B cell (primary cell): Measurements from ENCODE around the gene UQCR11. TPM values are rescaled to one million over a fixed set of nuclear protein-coding genes. Genes with fewer than 3 reads are reported as not detected.
"Not testable (repeated sequence)": the region's sequence is repeated elsewhere in the genome, so short reads cannot be mapped to it uniquely, and the experiment has no call there.

Experiments used
- ATAC-seq: fragments of 200-7000 bp; cut with Tn5 transposase; one replicate; pipeline ENCODE4 v1.10.0; 2021; ENCODE audit warnings: low read depth, mild to moderate bottlenecking, moderate number of reproducible peaks, moderate library complexity
- CTCF ChIA-PET: fragments of 350-600 bp; sonication (Branson Sonifier 250); formaldehyde crosslinking; loops from one replicate; lab custom pipeline; 2021; ENCODE audit warnings: antibody characterized with exemption, inconsistent platforms; lab: Charles Lee
- POLR2A ChIA-PET: fragments of 350-600 bp; sonication (Branson Sonifier 250); formaldehyde crosslinking; loops from one replicate; lab custom pipeline; 2021; ENCODE audit warnings: antibody characterized with exemption; lab: Charles Lee
- DNase-seq: peaks from one replicate; pipeline ENCODE4 v3.0.0; 2013
- H2AFZ ChIP-seq: 2 replicates; pipeline ENCODE4 v1.6.1; 2012; ENCODE audit warnings: mild to moderate bottlenecking, low read depth, low read length; ENCODE audit not compliant: insufficient read depth, poor library complexity, severe bottlenecking
- H3K27ac ChIP-seq, 2 donors: 1 replicate in 1 of 2; 2 replicates in 1 of 2; pipeline ENCODE4 v1.5.1; 2012 to 2013; ENCODE audit warnings: low read length in 2 of 2, mild to moderate bottlenecking in 2 of 2, moderate library complexity in 1 of 2
- H3K27me3 ChIP-seq, 4 experiments: fragments of 200-600 bp in 1 of 4; sonication (generic) in 1 of 4; replicated peaks in 1 of 4; 1 replicate in 2 of 4; 2 replicates in 2 of 4; pipeline versions ENCODE4 v1.6.1 to v1.7.0; 2013 to 2016; ENCODE audit warnings: low read length in 3 of 4, mild to moderate bottlenecking in 2 of 4, mixed read lengths in 1 of 4, moderate library complexity in 1 of 4; ENCODE audit not compliant: insufficient read depth in 4 of 4, control insufficient read depth in 3 of 4; ENCODE audit errors: control extremely low read depth in 1 of 4
- H3K36me3 ChIP-seq, 2 experiments: replicated peaks in 1 of 2; 1 replicate in 1 of 2; 2 replicates in 1 of 2; pipeline versions ENCODE4 v1.6.1 to v1.7.1; 2013; ENCODE audit warnings: low read length in 1 of 2; ENCODE audit not compliant: insufficient read depth in 2 of 2, control insufficient read depth in 1 of 2; ENCODE audit errors: control extremely low read depth in 1 of 2, extremely low read depth in 1 of 2
- H3K4me1 ChIP-seq, 2 donors: fragments of 200-600 bp in 1 of 2; sonication (generic) in 1 of 2; 1 replicate in 1 of 2; 2 replicates in 1 of 2; pipeline versions ENCODE4 v1.5.1 to v1.6.1; 2013 to 2017; ENCODE audit warnings: low read length in 2 of 2; ENCODE audit not compliant: control insufficient read depth in 2 of 2, insufficient read depth in 2 of 2
- H3K4me2 ChIP-seq: replicated peaks from 2 replicates; pipeline ENCODE3; 2012; ENCODE audit warnings: mild to moderate bottlenecking, low read depth, low read length; ENCODE audit not compliant: poor library complexity, severe bottlenecking
- H3K4me3 ChIP-seq, 5 experiments: fragments of 200-600 bp in 1 of 5; sonication (generic) in 1 of 5; 1 replicate in 3 of 5; 2 replicates in 2 of 5; pipeline versions ENCODE4 v1.5.1 to v1.7.0; 2011 to 2016; ENCODE audit warnings: low read length in 4 of 5, mild to moderate bottlenecking in 4 of 5, low read depth in 2 of 5, control low read depth in 1 of 5, moderate library complexity in 1 of 5; ENCODE audit not compliant: insufficient read depth in 1 of 5; ENCODE audit errors: control extremely low read depth in 1 of 5, extremely low read depth in 1 of 5
- H3K79me2 ChIP-seq: fragments of 200-600 bp; sonication (generic); one replicate; pipeline ENCODE4 v1.6.0; 2016; ENCODE audit warnings: low read length; ENCODE audit not compliant: control insufficient read depth, insufficient read depth
- H3K9ac ChIP-seq: fragments of 200-600 bp; sonication (generic); 2 replicates; pipeline ENCODE4 v1.6.1; 2017; ENCODE audit warnings: mild to moderate bottlenecking, low read length, moderate library complexity
- H3K9me3 ChIP-seq, 3 donors: one replicate each; pipeline versions ENCODE4 v1.6.1 to v1.7.1; 2013; ENCODE audit warnings: low read length in 2 of 3; ENCODE audit not compliant: control insufficient read depth in 2 of 3, insufficient read depth in 1 of 3; ENCODE audit errors: control extremely low read depth in 1 of 3
- H4K20me1 ChIP-seq: 2 replicates; pipeline ENCODE4 v1.6.0; 2012; ENCODE audit warnings: mild to moderate bottlenecking, low read length; ENCODE audit not compliant: insufficient read depth, control insufficient read depth, poor library complexity, severe bottlenecking
- H3K27ac Mint-ChIP-seq: one replicate; pipeline ENCODE4 v1.8.0; 2021; ENCODE audit warnings: mixed read lengths
- H3K27me3 Mint-ChIP-seq: one replicate; pipeline ENCODE4 v1.8.0; 2021; ENCODE audit warnings: mixed read lengths
- H3K4me1 Mint-ChIP-seq: one replicate; pipeline ENCODE4 v1.8.0; 2021; ENCODE audit warnings: mixed read lengths
- H3K4me3 Mint-ChIP-seq: one replicate; pipeline ENCODE4 v1.8.0; 2021; ENCODE audit warnings: mixed read lengths
- H3K9me3 Mint-ChIP-seq: one replicate; pipeline ENCODE4 v1.8.0; 2022; ENCODE audit warnings: mixed read lengths; ENCODE audit not compliant: insufficient read depth
- CTCF ChIP-seq: fragments of 200-600 bp; IDR thresholded peaks from one replicate; pipeline ENCODE4 v1.8.0; 2022; ENCODE audit warnings: antibody characterized with exemption, mild to moderate bottlenecking
- EZH2 ChIP-seq: IDR thresholded peaks from 2 replicates; pipeline ENCODE4 v1.6.1; 2012; ENCODE audit warnings: borderline replicate concordance, low read depth, mild to moderate bottlenecking, moderate library complexity, low read length; ENCODE audit not compliant: insufficient read depth, poor library complexity, severe bottlenecking
- WGBS: methylation state at CpG from one replicate; pipeline ENCODE4 v1.1.5; 2013; ENCODE audit warnings: missing lambda C conversion rate; ENCODE audit not compliant: insufficient coverage; 5-methylcytosine and 5-hydroxymethylcytosine counted together
- intact Hi-C: fragments of 100-400 bp; cut with micrococcal nuclease; formaldehyde crosslinking; loops from one replicate; pipeline ENCODE4 v1.10.0; 2022
- polyA plus RNA-seq: library from polyadenylated mRNA; depleted of rRNA; stranded (reverse); fragments of >200 nt; gene quantifications from 2 replicates; pipeline ENCODE4 v1.2.3, GENCODE V29; 2012
- total RNA-seq, 2 donors: library from RNA; stranded (reverse); fragments of 120-200 nt in 1 of 2; gene quantifications; 1 replicate in 1 of 2; 2 replicates in 1 of 2; pipeline versions ENCODE4 v1.2.3 to v1.2.4, GENCODE V29; 2013 to 2022

The UQCR11 gene
- total and polyA plus RNA-seq, 2 donors (not counting 1 experiment from before 2014, with no cell fraction given): 59.5 to 66.8 TPM

DNA sequence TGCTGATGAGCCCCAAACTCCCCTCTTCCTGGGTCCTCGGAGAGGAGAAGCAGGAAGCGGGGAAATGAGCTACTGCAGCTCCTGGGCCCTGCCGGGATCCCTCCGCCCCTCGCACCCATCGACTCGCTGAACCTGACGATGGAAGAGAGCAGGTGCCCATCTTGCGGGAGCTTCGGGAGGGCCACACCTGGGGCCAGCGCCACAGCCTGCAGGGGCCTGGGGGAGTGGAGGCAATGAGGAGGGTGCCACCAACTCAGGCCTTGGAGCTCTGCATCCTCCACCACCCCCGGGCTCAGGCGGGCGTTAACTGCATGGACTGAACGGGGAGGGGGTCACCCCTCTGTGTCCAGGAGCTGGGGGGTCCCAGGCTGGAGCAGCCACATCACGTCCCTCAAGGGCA, 38.8 kb upstream of the UQCR11 start:
- no peak for ATAC-seq
- H3K9ac ChIP-seq: no peak overlapping the region
- no peaks in the 10 kb centered on the region for H3K9me3 ChIP-seq
- H3K27me3 ChIP-seq: no peaks in the 10 kb centered on the region
- H3K4me3 Mint-ChIP-seq: no peak overlapping the region
- H3K27me3 Mint-ChIP-seq: no peaks in the 10 kb centered on the region
- TF ChIP-seq EZH2: no peak
- TF ChIP-seq CTCF: no peak
- H3K4me3 ChIP-seq: no peak overlapping the region
- peaks cover 0 to 54% of the 10 kb centered on the region in 2 experiments for H3K36me3 ChIP-seq
- CTCF ChIA-PET: interaction anchor here (1.3 to 1.8 kb wide), 2 partner anchors 28 to 98 kb away, joined by 3 to 11 read pairs; no protein-coding TSS in a partner anchor
- no peak overlapping the region for H2AFZ ChIP-seq
- POLR2A ChIA-PET: interaction anchor here (0.5 to 1.0 kb wide), 3 partner anchors 18 to 195 kb away, joined by 3 to 6 read pairs (median 4); no protein-coding TSS in a partner anchor
- H3K27ac Mint-ChIP-seq: no peak overlapping the region
- H3K4me2 ChIP-seq: no peak overlapping the region
- 94% methylated on average over 15 of the region's 16 CpGs for WGBS
- peaks cover 68% of the 10 kb centered on the region for H3K79me2 ChIP-seq
- peaks cover 88% of the 10 kb centered on the region for H4K20me1 ChIP-seq
- no peak for DNase-seq
- H3K9me3 Mint-ChIP-seq: no peaks in the 10 kb centered on the region
- H3K4me1 Mint-ChIP-seq: peaks cover 32% of the 10 kb centered on the region
- no peak overlapping the region for H3K27ac ChIP-seq
- intact Hi-C loops: no loop called here
- H3K4me1 ChIP-seq: peaks cover 21 to 26% of the 10 kb centered on the region in 2 donors

DNA sequence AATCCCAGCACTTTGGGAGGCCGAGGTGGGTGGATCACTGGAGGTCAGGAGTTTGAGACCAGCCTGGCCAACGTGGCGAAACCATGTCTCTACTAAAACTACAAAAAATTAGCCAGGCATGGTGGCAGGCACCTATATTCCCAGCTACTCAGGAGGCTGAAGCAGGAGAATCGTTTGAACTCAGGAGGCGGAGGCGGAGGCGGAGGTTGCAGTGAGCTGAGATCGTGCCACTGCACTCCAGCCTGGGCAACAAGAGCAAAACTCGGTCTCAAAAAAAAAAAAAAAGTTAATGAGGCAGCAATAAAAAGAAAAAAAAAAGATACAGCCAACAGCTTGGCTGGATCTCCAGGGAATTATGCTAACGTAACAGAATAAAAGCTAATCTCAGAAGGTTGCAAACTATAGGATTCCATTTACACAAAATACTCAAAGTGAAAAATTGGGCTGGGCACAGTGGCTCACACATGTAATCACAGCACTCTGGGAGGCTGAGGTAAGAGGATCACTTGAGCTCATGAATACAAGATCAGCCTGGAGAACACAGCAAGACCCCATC, 35.7 kb upstream of the UQCR11 start:
- POLR2A ChIA-PET: interaction anchor here (0.6 to 1.5 kb wide), 6 partner anchors 12 to 1581 kb away, joined by 3 to 5 read pairs (median 4); no protein-coding TSS in a partner anchor
- H3K9me3 ChIP-seq, DNase-seq, H3K4me2 ChIP-seq, H3K27me3 ChIP-seq, H3K4me3 Mint-ChIP-seq, ATAC-seq, H3K4me3 ChIP-seq, H3K9me3 Mint-ChIP-seq, H3K4me1 Mint-ChIP-seq, H3K4me1 ChIP-seq, intact Hi-C loops, H3K27ac ChIP-seq, H3K9ac ChIP-seq, H2AFZ ChIP-seq, H3K27me3 Mint-ChIP-seq: not testable (repeated sequence)
- CTCF ChIA-PET: interaction anchor here (0.5 to 2.2 kb wide), 8 partner anchors 22 to 778 kb away, joined by 3 to 15 read pairs (median 4); no protein-coding TSS in a partner anchor
- H3K79me2 ChIP-seq: peaks cover 71% of the 10 kb centered on the region
- H3K36me3 ChIP-seq: peaks cover 1 to 70% of the 10 kb centered on the region in 2 experiments
- H3K27ac Mint-ChIP-seq: peak overlapping the region; percentile 46
- peaks cover 89% of the 10 kb centered on the region for H4K20me1 ChIP-seq
- WGBS: 100% methylated on average over 6 of the region's 10 CpGs
